Uterus (tissue), 2 donors: ENCODE results near the gene FKBP11.

ENCODE experiments used
- POLR2A ChIP-seq, 2 donors: fragments of 450-650 bp; IDR thresholded peaks; one replicate each; pipeline ENCODE4 v1.6.1; 2016; ENCODE audit warnings: antibody characterized with exemption in 2 of 2, mild to moderate bottlenecking in 1 of 2, moderate library complexity in 1 of 2
- TF ChIP-seq, protein P1 (sequence below), 4 experiments: fragments of 200-600 bp in 2 of 4; fragments of 450-650 bp in 2 of 4; sonication (generic) in 2 of 4; IDR thresholded peaks; one replicate each; pipeline ENCODE4 v1.5.1; 2016 to 2019; ENCODE audit warnings: antibody characterized with exemption in 4 of 4, mild to moderate bottlenecking in 2 of 4, moderate library complexity in 1 of 4

DNA sequence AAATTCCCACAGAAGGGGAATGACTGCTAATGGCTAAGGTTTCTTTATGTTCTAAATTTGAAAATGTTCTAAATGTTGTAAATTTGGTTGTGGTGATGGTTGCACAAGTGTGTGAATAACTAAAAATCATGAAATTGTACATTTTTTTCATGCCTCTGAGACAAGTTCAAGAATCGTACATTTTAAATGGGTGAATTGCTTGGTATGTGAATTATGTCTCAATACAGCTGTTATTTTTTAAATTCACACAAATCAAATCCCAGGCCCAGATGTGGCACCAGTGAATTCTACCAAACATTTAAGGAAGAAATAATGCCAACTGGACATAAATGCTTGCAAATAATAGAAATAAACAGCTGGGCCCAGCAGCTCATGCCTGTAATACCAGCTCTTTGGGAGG is 31.0 kb downstream of the FKBP11 start:
- TF ChIP-seq POLR2A (IDR thresholded peaks at IDR 0.05), result no peak
- TF ChIP-seq, protein P1, sequence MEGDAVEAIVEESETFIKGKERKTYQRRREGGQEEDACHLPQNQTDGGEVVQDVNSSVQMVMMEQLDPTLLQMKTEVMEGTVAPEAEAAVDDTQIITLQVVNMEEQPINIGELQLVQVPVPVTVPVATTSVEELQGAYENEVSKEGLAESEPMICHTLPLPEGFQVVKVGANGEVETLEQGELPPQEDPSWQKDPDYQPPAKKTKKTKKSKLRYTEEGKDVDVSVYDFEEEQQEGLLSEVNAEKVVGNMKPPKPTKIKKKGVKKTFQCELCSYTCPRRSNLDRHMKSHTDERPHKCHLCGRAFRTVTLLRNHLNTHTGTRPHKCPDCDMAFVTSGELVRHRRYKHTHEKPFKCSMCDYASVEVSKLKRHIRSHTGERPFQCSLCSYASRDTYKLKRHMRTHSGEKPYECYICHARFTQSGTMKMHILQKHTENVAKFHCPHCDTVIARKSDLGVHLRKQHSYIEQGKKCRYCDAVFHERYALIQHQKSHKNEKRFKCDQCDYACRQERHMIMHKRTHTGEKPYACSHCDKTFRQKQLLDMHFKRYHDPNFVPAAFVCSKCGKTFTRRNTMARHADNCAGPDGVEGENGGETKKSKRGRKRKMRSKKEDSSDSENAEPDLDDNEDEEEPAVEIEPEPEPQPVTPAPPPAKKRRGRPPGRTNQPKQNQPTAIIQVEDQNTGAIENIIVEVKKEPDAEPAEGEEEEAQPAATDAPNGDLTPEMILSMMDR (IDR thresholded peaks at IDR 0.05), result no peak
